Neural cell (in vitro differentiated cells): ENCODE results near the gene CDSN.

Source experiments
- EP300 ChIP-seq: fragments of 450-650 bp; conservative IDR thresholded peaks from 2 replicates; pipeline ENCODE4 v1.6.1; 2014; ENCODE audit warnings: antibody characterized with exemption, mild to moderate bottlenecking, moderate library complexity; ENCODE audit not compliant: poor library complexity, severe bottlenecking
- TF ChIP-seq, protein P1 (sequence below): fragments of 450-650 bp; IDR thresholded peaks from 2 replicates; pipeline ENCODE4 v1.5.1; 2014; ENCODE audit warnings: antibody characterized with exemption, mild to moderate bottlenecking, moderate library complexity; ENCODE audit not compliant: poor library complexity, severe bottlenecking

DNA sequence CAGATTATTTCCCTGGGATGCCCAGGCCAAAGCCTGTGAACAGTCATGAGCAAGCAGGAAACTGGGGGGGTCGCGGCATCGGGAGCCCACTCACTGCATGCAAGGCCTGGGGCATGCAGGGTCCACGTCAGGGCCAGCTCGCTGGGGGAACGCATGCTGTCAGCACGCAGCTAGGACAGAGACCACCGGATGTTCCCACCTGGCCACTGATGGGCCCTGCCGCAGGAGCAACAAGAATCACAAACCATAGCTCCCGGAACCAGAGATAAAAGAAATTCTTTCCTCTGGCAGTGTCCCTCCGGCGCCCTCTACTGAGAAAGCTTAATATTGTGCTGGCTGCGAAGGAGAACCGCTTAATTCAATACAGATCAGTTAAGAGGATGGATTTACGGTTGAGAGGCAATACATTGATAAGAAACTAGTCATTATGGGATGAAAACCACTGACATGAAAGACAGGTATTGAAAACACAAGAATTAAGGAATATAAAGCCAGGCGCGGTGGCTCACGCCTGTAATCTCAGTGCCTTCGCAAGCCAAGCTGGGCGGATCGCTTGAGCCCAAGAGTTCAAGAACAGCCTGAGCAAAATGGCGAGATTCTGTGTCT lies 40.5 kb downstream of the CDSN start:
- TF ChIP-seq, protein P1, sequence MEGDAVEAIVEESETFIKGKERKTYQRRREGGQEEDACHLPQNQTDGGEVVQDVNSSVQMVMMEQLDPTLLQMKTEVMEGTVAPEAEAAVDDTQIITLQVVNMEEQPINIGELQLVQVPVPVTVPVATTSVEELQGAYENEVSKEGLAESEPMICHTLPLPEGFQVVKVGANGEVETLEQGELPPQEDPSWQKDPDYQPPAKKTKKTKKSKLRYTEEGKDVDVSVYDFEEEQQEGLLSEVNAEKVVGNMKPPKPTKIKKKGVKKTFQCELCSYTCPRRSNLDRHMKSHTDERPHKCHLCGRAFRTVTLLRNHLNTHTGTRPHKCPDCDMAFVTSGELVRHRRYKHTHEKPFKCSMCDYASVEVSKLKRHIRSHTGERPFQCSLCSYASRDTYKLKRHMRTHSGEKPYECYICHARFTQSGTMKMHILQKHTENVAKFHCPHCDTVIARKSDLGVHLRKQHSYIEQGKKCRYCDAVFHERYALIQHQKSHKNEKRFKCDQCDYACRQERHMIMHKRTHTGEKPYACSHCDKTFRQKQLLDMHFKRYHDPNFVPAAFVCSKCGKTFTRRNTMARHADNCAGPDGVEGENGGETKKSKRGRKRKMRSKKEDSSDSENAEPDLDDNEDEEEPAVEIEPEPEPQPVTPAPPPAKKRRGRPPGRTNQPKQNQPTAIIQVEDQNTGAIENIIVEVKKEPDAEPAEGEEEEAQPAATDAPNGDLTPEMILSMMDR, result peak; percentile 88
- TF ChIP-seq EP300, result no peak
